ENCODE measurements around the gene RFPL4A.
"Not testable (repeated sequence)": the region's sequence is repeated elsewhere in the genome, so short reads cannot be mapped to it uniquely, and the experiment has no call there.

Gene RFPL4A

DNA sequence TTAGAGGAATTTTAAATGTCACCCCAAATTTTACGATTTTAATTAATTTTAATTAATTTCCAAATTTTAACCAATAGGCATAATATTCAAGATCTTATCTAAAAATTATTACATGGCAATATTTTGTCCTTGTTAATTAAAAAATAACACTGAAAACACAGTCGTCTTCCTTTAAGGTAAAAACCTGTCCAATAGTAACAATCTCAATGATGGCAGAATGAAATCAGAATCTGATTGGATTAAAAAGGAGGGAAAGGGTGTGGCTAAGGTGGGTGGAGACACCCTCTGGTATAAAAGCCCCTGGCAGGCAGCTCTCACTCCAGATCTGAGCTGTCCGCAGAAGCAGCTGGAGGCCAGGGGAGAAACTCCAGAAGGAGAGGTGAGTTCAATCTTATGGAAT is at the start of gene RFPL4A:
RFPL4A (plus strand) TSS at position 301 of the 400 bp plus-strand sequence. CDS start 2,704 bp downstream, outside the sequence.
- not testable (repeated sequence) for DNase-seq

DNA sequence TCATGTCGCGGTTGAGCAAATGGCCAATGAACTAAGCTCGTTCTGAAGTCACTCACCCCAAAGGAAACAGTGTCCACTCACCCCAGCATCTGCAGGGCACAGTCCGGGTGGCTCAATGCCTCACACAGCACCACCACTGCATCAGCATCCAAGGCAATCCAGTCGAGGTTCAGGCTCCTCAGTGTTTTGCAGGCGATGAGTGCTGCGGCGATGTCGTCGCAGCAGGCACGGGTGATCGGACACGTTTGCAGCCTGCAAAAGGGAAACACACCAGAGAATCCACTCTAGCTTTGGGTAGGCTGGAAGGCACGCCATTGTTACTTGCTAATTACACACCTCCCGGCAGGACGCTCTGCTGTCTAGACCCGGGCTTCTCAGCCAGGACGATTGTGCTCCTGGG is 47.2 kb upstream of the RFPL4A start:
- no peak for DNase-seq

DNA sequence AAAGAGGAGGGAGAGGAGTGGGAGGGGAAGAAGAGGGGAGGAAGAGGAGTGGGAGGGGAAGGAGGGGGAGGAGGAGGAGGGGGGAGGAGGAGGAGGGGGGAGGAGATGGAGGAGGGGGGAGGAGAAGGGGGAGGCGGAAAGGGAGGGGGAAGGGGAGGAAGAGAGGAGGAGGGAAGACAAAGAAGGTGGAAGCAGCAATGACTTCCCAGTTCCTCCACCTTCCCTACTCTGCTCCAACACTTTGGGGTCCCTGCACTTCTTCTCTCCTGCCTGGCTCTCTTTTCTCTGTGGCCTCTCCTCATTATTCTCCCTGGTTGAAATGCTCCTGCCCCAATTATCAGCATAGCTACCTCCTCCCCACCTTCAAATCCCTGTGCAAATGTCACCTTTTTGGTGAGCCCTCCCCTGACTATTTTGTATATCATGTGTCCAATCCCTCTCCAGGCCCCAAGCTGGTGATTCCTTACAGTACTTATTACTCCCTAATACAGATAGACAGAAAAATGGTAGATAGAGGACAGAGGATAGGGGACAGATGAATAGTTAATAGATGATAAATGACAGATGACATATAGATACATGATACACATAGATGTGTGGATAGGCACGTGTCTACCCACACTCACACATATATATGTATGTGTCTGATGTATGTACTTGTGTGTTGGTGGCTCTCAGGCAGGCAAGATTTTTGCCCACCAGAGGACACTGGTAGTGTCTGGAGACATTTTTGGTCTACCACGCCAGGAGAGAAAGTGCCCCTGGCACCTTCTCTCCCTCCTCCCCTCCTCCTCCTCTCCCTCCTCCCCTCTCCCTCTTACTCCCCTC is 45.9 kb upstream of the RFPL4A start:
- DNase-seq: no peak

DNA sequence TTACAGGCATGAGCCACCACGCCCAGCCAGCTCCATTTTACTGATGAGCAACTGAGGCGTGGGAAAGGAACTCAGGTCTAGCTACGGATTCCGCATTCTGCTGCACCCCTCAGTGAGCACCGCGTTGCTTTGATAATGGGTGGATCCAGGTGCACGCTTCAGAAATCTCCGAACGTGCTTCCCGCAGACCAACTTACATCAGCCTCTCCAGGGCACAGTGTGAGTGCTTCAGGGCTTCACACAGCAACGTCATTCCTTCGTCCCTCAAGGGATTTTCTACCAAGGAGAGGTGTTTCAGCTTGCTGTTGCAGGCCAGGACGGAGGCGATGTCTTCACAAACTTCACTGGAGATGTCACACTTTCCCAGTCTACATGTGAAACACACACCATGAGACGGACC is 42.4 kb upstream of the RFPL4A start:
- no peak for DNase-seq

DNA sequence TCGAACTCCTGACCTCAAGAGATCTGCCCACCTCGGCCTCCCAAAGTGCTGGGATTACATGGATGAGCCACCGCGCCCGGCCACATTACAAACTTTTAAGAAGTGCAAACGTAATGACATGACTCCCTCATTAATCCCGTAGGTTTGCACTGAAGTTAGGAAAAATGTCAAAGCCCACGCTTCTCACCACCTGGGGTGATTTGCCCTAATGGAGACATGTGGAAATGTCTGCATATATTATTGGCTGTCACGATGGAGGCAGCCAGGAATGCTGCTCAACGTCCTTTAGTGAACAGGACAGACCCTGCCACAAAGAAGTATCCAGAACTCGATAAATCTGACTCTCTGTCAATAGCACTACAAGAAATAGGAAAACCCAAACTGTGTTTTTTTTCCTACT is 41.6 kb upstream of the RFPL4A start:
- no peak for DNase-seq

DNA sequence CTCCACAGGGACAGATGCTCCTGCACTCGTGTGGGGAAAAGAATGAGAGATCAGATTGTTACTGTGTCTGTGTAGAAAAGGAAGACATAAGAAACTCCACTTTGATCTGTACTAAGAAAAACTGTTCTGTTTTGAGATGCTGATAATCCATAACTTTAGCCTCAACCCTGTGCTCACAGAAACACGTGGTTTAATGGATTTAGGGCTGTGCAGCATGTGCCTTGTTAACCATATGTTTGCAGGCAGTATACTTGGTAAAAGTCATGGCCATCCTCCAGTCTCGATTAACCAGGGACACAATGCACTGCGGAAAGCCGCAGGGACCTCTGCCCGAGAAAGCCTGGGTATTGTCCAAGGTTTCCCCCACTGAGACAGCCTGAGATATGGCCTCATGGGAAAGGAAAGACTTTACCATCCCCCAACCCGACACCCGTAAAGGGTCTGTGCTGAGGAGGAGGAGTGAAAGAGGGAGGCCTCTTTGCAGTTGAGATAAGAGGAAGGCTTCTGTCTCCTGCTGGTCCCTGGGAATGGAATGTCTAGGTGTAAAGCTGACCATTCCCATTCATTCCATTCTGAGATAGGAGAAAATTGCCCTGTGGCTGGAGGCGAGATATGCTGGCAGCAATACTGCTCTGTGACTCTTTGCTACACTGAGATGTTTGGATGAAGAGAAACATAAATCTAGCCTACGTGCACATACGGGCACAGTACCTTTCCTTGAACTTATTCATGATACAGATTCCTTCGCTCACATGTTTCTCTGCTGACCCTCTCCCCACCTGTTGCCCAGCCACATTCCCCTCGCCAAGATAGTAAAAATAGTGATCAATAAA is 40.8 kb upstream of the RFPL4A start:
- not testable (repeated sequence) for DNase-seq

DNA sequence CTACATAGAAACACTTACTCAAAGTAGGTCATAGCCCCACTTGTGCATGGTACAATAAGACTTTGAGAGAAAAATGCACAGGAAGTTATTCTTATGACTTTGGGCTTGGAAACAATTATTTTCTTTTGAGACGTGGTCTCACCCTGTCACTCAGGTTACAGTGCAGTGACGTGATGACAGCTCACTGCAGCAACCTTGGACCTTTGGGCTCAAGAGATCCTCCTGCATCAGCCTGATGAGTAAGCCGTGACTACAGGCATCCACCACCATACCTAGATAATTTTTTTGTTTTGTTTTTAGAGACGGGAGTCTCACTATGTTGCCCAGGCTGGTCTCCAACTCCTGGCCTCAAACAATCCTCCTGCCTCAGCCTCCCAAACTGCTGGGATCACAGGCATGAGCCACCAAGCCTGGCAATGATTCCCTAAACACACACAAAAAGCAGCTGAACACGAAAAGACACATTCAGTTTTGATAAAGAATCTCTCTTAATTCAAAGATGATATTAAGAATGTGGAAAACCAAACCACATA is 38.6 kb upstream of the RFPL4A start:
- DNase-seq: no peak

DNA sequence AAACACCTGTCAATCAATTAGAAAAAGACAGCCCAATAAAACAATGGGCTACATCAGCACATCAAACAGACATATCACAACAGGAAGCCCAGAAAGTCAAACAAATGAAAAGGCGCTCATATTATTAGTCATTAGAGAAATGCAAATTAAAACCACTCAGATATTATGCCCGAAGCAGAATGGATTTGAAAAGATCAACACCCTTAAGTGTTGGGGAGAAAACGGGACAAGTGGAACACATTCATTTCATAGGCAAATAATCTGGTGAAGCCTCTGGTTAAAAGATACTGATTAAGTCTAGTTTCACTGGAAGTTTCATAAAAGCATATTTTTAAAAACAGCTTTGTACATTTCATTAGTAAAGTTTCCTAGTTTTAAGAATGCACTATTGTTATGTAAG is 38.1 kb upstream of the RFPL4A start:
- no peak for DNase-seq

DNA sequence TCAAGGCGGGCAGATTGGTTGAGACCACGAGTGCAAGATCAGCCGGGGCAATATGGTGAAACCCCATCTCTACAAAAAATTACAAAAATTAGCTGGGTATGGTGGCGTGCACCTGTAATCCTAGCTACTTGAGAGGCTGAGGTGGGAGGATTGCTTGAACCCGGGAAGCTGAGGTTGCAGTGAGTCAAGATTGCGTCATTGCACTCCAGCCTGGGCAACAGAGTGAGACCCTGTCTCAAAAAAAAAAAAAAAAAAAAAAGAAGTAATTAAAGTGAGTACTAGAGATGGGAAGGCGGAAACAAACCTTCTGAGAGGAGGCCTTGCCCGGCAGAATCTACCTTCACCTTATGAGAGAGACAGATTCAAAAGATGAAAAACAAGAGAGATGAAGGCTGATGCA is 35.4 kb upstream of the RFPL4A start:
- DNase-seq: no peak

DNA sequence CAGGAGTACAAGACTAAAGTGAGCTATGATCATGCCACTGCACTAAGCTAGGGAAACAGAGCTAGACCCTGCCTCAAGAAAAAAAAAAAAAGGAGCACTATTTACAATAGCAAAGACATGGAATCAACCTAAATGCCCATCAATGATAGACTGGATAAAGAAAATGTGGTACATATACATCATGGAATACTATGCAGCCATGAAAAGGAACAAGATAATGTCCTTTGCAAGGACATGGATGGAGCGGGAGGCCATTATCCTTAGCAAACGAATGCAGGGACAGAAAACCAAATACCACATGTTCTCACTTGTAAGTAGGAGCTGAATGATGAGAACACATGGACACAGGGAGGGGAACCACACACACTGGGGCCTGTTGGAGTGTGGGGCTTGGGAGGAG is 28.5 kb upstream of the RFPL4A start:
- DNase-seq: not testable (repeated sequence)

DNA sequence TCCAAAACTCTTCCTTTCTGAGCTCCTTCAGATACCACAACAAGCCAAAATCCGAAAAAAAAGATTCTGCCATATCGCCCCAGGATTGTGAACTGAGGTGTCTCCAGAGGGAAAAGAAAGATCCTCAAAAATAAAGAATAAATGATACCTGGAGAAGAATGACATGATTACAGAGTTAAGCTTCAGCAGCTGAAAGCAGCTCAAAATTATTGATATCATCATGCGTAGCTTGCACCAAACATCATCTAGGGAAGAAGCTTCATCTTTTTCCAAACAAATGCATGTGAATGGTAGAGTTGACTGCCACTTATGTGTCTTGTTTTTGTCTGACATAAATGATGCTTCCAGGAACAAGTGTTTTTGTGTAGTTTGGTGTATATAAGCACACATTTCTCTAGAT is 20.6 kb upstream of the RFPL4A start, which contains the start of gene NLRP9:
NLRP9 (minus strand) TSS at position 101 of the 400 bp plus-strand sequence; CDS start at position 73, 28 bp downstream.
- no peak for DNase-seq

DNA sequence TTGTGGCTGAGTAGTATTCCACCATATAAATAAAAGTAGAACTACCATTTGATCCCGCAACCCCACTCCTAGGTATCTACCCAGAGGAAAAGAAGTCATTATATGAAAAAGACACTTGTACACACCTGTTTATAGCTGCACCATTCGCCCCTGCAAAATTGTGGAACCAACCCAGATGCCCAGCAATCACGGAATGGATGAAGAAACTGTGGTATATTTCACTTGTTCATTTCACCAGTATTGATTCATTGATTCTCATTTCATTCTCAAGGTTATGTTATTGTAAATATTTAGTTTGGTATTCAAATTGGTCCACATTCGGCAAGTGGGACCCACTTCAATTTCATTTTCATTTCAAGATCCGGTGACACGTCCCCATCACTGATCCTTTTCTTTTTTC is 8.2 kb upstream of the RFPL4A start:
- DNase-seq: no peak

DNA sequence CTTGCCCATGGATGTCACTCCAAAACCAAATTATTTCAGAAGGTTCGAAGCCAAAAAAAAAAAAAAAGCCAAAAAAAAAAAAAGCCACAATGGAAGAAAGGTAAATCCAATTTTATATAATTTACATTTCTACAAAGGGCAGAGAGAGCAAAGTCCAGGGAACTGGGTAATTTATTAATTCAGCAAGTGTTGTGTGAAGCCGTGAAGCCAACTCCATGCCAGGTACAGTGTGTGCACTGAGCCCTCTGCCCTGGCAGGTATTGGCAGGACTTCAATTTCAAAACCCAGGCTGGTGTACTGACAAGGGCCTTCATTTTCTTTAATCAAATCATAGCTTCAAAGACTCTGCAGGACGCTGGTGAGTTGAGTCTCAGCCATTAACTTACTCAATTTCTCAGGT is 5.5 kb upstream of the RFPL4A start:
- DNase-seq: no peak

DNA sequence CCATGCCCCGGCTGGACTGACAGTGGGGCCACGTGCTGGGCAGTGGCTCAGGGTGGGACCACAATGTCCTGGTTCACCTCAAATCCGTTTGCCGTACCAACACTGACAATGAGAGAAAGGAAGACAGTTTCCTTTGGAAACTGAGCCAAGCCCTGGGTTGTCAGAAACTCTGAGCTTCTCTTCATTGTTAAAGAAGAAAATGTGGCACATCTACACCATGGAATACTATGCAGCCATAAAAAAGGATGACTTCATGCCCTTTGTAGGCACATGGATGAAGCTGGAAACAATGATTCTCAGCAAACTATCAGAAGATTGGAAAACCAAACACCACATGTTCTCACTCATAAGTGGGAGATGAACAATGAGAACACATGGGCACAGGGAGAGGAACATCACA is 2.1 kb upstream of the RFPL4A start:
- not testable (repeated sequence) for DNase-seq

DNA sequence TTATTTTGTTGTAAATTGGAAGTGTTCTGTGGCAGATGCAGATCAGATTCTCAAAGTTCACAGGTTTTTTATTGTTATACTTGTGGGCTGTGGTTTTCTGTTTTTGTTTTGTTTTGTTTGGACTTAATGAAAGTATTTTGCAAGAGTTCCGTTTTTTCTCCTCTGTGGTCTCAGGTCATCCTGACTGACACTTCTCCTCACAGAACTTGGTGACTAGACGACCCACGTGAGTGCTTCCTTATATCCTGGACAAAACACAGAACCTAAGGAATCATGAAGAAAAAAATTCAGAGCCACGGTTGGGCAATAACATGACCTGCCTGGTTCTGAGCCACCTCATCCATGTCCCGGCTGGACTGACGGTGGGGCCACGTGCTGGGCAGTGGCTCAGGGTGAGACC is 7.6 kb downstream of the RFPL4A start:
- DNase-seq: peak in 5 of 56 donors; percentile 0 to 38 (median 5)

DNA sequence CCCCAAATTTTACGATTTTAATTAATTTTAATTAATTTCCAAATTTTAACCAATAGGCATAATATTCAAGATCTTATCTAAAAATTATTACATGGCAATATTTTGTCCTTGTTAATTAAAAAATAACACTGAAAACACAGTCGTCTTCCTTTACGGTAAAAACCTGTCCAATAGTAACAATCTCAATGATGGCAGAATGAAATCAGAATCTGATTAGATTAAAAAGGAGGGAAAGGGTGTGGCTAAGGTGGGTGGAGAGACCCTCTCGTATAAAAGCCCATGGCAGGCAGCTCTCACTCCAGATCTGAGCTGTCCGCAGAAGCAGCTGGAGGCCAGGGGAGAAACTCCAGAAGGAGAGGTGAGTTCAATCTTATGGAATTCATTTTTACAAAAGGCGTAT is 9.9 kb downstream of the RFPL4A start, which contains the start of gene RFPL4AL1:
RFPL4AL1 (plus strand) TSS at position 301 of the 400 bp plus-strand sequence. CDS start 2,687 bp downstream, outside the sequence.
- DNase-seq: not testable (repeated sequence)

DNA sequence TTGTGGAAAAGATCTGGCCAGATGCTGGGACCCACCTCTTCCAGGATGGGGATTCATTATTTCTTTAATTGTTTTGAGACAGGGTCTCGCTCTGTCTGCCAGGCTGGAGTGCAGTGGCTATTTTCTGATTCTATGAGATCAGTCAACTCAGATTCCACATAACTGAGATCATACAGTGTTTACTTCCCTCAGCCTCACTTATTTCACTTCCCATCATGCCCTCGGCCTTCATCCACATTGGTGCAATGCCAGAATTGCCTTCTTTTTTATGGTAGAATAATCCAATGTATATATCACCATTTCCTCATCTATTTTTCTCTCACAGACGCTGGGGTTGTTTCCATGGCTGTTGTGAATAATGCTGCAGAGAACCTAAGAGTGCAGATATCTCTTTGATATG is 10.7 kb downstream of the RFPL4A start:
- not testable (repeated sequence) for DNase-seq

DNA sequence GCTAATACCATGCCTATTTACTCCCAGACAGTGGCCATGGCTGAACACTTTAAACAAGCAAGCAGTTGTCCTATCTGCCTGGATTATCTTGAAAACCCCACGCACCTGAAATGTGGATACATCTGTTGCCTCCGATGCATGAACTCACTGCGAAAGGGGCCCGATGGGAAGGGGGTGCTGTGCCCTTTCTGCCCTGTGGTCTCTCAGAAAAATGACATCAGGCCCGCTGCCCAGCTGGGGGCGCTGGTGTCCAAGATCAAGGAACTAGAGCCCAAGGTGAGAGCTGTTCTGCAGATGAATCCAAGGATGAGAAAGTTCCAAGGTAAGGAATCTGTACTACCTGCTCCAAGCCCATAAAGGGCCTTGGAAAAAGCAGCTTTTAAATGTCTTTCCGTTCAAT is 18.6 kb downstream of the RFPL4A start:
- DNase-seq: no peak

DNA sequence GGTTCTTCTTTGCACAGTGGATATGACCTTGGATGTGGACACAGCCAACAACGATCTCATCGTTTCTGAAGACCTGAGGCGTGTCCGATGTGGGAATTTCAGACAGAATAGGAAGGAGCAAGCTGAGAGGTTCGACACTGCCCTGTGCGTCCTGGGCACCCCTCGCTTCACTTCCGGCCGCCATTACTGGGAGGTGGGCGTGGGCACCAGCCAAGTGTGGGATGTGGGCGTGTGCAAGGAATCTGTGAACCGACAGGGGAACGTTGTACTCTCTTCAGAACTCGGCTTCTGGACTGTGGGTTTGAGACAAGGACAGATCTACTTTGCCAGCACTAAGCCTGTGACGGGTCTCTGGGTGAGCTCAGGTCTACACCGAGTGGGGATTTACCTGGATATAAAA is 19.4 kb downstream of the RFPL4A start:
- no peak for DNase-seq

DNA sequence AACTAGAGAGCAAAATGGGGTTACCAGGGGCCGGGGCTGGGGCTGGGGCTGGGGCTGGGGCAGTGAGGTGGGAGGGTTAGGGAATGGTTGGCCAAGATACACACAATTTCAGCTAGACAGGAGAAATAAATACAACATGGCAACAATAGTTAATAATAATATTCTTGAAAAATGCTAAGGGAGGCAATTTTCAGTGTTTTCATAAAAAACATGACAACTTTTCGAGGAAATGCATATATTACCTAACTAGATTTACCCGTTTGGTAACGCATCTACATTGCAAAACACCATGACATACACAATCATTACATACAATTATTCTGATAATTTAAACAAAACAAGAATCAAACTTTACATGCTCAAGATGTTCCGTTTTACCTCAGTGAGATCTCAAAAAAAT is 22.2 kb downstream of the RFPL4A start:
- no peak for DNase-seq

DNA sequence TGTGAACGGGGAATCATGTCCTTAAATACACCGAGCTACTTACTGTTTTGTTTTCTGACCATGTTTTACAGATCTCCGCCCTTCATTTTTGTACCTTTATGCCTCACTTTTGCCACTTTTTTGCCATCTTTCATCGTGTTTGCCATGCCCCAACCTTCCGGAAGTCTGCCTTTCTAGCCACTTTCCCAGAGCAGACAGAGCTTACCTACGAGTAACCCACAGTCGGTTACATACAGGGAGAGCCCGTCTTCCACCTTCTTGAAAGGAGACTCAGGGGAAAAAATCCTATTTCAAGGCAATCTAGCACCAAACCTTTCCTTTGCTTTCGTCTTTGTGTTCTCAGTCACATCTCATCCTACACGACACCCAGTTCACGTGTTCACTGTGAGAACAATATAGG is 36.1 kb downstream of the RFPL4A start:
- no peak for DNase-seq

DNA sequence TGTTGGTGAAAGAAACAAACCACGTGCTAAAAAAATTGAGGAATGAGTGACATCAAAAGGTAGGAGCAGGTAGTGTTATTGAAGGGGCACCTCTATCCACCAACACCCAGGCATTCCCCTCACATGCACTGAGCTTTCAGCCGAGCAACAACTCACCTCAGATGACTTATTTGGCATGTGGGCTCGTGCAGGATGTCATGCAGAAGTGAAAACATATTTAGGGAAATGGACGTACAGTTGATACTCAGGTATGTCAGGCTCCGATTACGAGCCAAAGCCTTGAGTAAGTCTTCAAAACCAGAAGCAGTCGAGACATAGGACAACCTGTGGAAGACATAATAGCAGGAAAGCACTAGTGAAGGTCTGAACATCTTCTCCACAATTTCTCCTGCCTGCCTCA is 42.5 kb downstream of the RFPL4A start:
- DNase-seq: no peak

Measured in amygdala (tissue), 56 donors.